IMR-90 (cell line): ENCODE measurements around the gene DNAJC13. TPM values are rescaled to one million over a fixed set of nuclear protein-coding genes. Genes with fewer than 3 reads are reported as not detected.

Experiments used
- polyA plus RNA-seq, 3 experiments: library from polyadenylated mRNA; depleted of rRNA; stranded (reverse); fragments of >200 nt; gene quantifications; 2 replicates each; pipeline ENCODE4 v1.2.3, GENCODE V29; 2012; ENCODE audit warnings: low replicate concordance in 1 of 3
- total RNA-seq: library from RNA; depleted of rRNA; stranded (reverse); fragments of >200 nt; gene quantifications from 2 replicates; pipeline ENCODE4 v1.2.3, GENCODE V29; 2012; rRNA removed

DNAJC13 gene
- total and polyA plus RNA-seq, 2 of the 4 experiments (the other 2 are of a cell fraction) = 16.4 to 48.6 TPM

Other genes with a start within 250 kb of the DNAJC13 start
- gene ACP3, start 100.1 kb upstream of the DNAJC13 start, total RNA-seq = 0.28 and 0.54 TPM in 2 replicates
- 0.36 and 0.53 TPM in 2 replicates for gene ACP3, start 100.1 kb upstream of the DNAJC13 start, polyA plus RNA-seq (2012; rRNA removed)
- 0.18 TPM in 1 of 2 replicates, not detected in the other for gene ACKR4, start 179.8 kb downstream of the DNAJC13 start, total RNA-seq
- gene ACKR4, start 179.8 kb downstream of the DNAJC13 start, polyA plus RNA-seq (2012; rRNA removed) = not detected in 2 replicates
- 18.8 and 27.8 TPM in 2 replicates for gene ACAD11, start 242.3 kb downstream of the DNAJC13 start, total RNA-seq
- 12.8 and 16.0 TPM in 2 replicates for gene ACAD11, start 242.3 kb downstream of the DNAJC13 start, polyA plus RNA-seq (2012; rRNA removed)
- 20.3 and 38.6 TPM in 2 replicates for gene UBA5, start 242.8 kb downstream of the DNAJC13 start, total RNA-seq
- 30.4 and 43.1 TPM in 2 replicates for gene UBA5, start 242.8 kb downstream of the DNAJC13 start, polyA plus RNA-seq (2012; rRNA removed)